Germinal center (tissue), 1 donor: ENCODE measurements around the gene KRTAP10-8.
"Not testable (repeated sequence)": the region's sequence is repeated elsewhere in the genome, so short reads cannot be mapped to it uniquely, and the experiment has no call there.

Experiments
- DNase-seq: peaks from one replicate; pipeline ENCODE4 v3.0.0; 2012; ENCODE audit warnings: mixed read lengths, low spot score

KRTAP10-8 gene

GRCh38 chr21:44618504-44618903 lies 6.6 kb downstream of the KRTAP10-8 start:
- no peak for DNase-seq

GRCh38 chr21:44618909-44619308 lies 7.0 kb downstream of the KRTAP10-8 start:
- DNase-seq, result no peak

GRCh38 chr21:44619886-44620285 lies 8.0 kb downstream of the KRTAP10-8 start:
- DNase-seq, result no peak

- DNase-seq, result no peak
These were observed 11.7 kb downstream of the KRTAP10-8 start for GRCh38 chr21:44623575-44623974.

- no peak for DNase-seq
These were observed 13.9 kb downstream of the KRTAP10-8 start for GRCh38 chr21:44625756-44626155.

- no peak for DNase-seq
These were observed 14.4 kb downstream of the KRTAP10-8 start for GRCh38 chr21:44626262-44626661.

- no peak for DNase-seq
These were observed 14.8 kb downstream of the KRTAP10-8 start, which contains the start of gene KRTAP10-9 for GRCh38 chr21:44626673-44627143. Gene KRTAP10-9 (plus strand): TSS chr21:44627093. CDS start chr21:44627172, 79 bp downstream.

- not testable (repeated sequence) for DNase-seq
These were observed 15.4 kb downstream of the KRTAP10-8 start for GRCh38 chr21:44627181-44627822.

- DNase-seq, result not testable (repeated sequence)
These were observed 16.0 kb downstream of the KRTAP10-8 start for GRCh38 chr21:44627831-44628233.

GRCh38 chr21:44628707-44629391 lies 17.0 kb downstream of the KRTAP10-8 start:
- no peak for DNase-seq

- DNase-seq, result no peak
These were observed 18.6 kb downstream of the KRTAP10-8 start for GRCh38 chr21:44630440-44630839.

- DNase-seq, result no peak
These were observed 20.2 kb downstream of the KRTAP10-8 start for GRCh38 chr21:44632067-44632466.

- DNase-seq, result no peak
These were observed 24.5 kb downstream of the KRTAP10-8 start for GRCh38 chr21:44636209-44637017.

- no peak for DNase-seq
These were observed 25.4 kb downstream of the KRTAP10-8 start, which contains the start of gene KRTAP10-10 for GRCh38 chr21:44637018-44637850. Gene KRTAP10-10 (plus strand): TSS chr21:44637356. CDS start chr21:44637418, 62 bp downstream.

GRCh38 chr21:44637851-44638348 lies 26.0 kb downstream of the KRTAP10-8 start:
- not testable (repeated sequence) for DNase-seq

- DNase-seq, result not testable (repeated sequence)
These were observed 26.8 kb downstream of the KRTAP10-8 start for GRCh38 chr21:44638506-44639330.

- DNase-seq, result no peak
These were observed 27.4 kb downstream of the KRTAP10-8 start for GRCh38 chr21:44639331-44639655.

- DNase-seq, result no peak
These were observed 28.9 kb downstream of the KRTAP10-8 start for GRCh38 chr21:44640761-44641160.

- DNase-seq, result no peak
These were observed 31.9 kb downstream of the KRTAP10-8 start for GRCh38 chr21:44643741-44644310.

- DNase-seq, result no peak
These were observed 33.0 kb downstream of the KRTAP10-8 start for GRCh38 chr21:44644878-44645277.
